ENCODE results near the gene WBP1L.

Gene WBP1L

DNA sequence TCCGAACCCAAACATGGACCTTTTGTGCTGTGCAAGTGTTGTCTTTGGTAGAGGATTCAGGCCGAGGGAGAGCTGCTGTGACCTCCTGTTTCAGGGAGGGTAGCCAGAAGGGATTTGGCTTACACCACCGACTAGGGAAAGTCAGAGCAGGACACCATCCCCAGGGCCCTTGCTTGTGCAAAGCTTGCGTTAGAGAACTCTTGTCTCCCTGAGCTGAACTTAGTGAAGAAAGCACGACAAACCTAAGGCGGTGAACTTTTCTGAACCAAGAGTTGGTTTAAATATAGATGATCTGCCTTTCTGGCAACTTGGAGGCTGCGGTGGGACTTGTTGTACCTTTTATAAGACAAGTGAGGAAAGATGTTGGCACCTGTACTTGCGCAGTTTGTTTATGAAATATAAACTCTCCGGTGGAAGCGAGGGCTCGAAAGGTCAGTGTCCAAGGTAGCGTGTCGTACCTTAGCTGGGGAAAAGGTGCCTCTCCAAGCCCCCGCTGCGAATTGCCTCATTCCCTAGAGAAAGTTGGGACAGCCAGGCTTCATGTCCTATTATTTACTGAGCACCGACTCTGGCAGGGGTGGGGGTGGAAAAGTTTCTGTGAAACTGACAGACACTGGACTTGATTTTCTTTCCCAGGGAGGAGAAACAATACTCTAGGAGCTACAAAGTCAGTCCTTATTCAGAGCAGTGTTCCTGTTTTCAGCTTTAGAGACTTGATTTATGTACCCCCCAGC is 31.6 kb downstream of the WBP1L start:
- TF ChIP-seq, protein P1, sequence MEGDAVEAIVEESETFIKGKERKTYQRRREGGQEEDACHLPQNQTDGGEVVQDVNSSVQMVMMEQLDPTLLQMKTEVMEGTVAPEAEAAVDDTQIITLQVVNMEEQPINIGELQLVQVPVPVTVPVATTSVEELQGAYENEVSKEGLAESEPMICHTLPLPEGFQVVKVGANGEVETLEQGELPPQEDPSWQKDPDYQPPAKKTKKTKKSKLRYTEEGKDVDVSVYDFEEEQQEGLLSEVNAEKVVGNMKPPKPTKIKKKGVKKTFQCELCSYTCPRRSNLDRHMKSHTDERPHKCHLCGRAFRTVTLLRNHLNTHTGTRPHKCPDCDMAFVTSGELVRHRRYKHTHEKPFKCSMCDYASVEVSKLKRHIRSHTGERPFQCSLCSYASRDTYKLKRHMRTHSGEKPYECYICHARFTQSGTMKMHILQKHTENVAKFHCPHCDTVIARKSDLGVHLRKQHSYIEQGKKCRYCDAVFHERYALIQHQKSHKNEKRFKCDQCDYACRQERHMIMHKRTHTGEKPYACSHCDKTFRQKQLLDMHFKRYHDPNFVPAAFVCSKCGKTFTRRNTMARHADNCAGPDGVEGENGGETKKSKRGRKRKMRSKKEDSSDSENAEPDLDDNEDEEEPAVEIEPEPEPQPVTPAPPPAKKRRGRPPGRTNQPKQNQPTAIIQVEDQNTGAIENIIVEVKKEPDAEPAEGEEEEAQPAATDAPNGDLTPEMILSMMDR (IDR thresholded peaks at IDR 0.05), result no peak

DNA sequence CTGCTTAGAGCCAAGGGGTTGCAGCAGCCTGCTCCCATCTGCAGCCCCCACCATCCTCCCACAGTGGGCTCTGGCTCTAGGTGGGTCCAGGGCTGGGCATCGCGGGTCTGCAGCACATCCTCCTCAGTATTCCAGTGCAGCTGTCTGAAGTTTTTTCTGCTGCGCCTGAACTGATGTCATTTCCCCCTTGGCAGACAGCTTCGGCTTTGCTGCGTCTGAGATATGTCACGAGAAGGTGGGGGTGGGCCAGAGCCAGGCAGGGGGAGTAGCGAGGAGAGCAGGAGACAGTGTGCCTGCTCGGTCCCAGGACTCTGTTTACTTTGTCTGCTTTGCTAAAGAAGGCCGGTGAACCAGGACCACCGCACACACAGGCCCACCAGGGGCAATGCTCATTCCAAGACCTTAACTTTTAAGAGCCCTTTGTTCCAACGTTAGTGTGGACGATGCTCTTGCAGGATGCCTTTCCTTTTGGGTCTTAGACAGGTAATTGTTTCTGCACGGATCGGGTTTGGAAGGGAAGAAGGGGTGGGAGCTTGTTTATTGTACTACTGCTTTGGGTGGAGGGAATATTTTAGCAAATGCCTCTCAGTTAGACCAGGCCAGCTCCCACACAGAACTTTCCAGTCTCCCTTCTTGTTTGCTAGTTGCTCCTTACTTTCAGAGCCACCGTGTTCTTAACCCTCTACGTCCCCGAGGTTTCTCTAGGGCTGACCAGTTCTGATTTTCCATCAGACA is 32.4 kb downstream of the WBP1L start:
- TF ChIP-seq, protein P1 (IDR thresholded peaks at IDR 0.05), result no peak

DNA sequence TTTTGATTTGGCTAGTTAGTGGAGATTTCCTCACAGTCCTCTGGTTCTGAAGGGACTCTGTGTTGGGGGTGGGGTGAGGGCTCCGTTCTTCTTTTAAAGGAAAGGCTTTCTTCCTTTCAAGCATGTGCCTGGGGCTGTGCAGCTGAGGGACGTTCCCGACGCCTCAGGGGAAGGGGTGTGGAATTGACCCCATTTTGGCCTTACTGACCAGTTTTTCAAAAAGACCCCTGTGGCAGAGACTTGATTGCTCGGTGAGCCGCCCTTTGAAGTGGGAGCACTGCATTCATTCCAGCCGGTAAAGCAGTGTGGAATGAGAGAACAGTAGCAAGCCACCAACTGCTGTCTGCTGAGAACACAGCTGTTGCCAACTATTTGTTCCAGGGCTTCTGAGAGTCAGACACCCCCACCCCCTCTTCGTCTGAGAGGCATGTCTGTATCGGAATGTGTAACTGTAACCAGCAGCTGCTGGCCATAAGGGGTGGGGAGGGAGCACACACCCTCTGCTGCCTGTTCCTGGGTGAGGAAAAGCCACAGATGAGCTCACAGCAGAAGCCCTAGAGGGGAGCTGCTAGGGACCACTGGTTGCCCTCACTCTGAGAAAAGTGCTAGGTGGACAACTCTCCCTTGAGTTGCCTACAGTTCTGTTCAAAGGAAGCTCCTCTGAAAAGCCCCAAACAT is 33.2 kb downstream of the WBP1L start:
- TF ChIP-seq, protein P1 (IDR thresholded peaks at IDR 0.05), result no peak

DNA sequence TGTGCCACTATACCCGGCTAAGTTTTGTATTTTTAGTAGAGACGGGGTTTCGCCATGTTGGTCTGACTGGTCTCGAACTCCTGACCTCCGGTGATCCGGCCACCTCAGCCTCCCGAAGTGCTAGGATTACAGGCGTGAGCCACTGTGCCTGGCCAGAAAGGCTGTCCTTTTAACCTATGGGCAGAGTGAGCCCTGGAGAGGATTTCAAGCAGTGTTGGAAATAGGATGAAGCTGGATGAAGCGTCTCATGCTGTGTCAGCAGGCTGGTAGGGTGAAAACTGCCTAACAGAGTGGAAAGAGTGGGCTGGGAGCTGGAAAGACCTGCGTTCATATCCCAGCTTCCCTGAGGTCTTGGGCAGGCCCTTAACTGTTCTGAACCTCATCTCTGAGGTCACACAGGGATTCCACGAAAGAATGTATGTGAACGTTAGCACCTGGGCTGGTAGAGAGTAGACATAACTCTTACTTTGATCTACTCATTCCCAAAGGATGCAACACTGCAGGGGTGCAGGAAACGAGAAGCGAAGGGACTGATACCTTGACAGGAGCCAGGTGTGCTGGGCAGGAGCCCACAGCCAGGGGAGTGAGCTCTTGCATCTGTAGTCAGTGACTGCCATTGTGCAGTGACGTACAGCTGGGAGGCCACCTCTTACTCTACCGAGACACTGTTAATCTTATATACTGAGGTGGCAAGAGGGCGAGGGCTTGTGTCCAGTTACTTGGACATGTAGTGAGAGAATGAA is 34.1 kb downstream of the WBP1L start:
- TF ChIP-seq, protein P1 (IDR thresholded peaks at IDR 0.05), result no peak

DNA sequence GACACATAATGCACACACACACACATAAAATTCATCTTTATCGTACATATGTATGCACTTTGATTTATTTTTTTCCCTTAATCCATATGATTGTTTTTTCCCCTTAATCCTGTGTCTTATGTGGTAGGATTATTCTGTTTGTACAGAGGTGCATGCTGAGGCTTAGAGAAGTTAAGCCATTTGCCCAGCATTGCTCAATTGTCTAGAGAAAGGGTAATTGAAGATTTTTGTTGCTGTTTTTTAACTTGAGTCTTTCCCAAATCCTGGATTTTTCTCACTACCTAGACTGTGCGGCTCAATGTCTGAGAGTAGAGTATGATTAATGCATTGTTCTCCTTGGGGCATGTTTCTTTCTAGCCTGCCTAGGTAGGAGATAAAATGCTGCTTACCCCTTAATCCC is 35.0 kb downstream of the WBP1L start:
- TF ChIP-seq, protein P1 (IDR thresholded peaks at IDR 0.05), result no peak

DNA sequence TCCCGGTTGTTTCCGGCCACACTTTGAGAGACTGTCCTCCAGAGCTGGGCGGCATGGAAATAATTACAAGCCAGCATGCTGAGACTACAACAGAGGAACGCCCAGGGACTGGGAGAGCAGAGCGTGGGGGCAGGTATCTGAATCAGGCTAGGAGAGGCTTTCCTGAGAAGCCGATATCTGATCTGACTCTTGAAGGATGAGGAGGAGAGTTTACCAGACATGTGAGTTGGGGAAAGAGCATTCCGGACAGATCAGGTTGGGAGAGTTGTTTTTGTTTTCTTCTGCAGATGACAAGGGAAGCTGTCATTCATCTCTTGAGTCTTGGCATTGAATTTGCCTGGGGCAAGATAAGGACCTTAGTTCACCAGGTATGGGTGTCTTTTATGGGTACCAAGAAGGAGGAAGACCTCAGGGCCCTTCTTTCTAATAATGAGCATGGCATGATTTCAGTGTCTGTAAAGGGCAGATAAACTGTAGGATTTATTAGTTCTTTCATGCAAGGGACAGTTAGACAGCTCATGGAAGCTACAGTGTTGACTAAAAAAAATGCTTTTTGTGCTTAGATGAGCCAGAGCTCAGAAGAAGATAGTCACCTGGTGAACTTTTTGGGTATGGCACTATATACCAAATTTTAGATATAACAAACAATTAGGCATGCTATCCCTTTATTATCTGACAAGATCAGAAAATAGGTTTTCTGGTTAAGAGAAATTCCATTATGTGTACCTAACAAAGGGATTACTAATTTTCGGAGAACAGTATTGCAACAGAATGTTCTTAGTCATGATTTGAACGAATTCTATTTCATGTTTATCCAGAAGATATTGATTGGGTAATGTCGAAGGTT is 36.2 kb downstream of the WBP1L start:
- TF ChIP-seq, protein P1 (IDR thresholded peaks at IDR 0.05), result no peak

DNA sequence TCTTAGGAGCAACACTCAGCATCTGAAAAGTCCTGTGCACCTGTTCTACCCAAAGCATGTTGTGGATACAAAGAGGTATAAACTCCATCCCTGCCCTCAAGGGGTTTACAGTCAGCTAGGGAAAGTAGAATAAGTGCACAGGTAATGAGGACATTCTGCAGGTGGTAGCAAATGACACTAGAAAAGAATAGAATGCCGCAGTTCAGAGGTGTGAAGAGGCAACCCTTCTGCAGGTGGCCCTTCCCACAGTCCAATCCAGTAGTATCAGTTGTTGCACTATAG is 36.7 kb downstream of the WBP1L start:
- TF ChIP-seq, protein P1 (IDR thresholded peaks at IDR 0.05), result no peak

Data from LNCAP (cell line).